ENCODE measurements around the gene ANKLE1.
A peak's percentile ranks its signal among the peaks of the same experiment; 100 is the strongest.

Gene ANKLE1

DNA sequence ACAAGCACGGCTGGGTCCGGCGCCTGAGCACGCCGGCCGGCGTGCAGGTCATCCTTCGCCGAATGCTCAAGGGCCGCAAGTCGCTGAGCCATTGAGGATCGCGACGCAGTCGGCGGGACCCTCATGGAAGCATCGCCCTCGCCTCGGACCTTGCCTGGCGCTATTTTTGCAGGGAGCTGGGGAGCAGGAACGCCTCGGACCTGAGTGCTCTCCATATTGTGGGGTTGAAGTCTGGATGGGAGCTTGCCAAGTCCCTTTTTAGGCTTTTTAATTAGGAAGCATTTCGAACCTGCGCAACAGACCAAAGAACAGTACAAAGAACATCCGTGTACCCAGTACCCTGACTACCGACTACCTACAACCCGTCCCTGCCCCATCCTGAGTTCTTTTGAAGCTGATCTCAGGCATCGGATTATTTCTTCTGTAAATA is 24.6 kb downstream of the ANKLE1 start:
- Histone ChIP-seq H3K27me3 (ENCODE audit: insufficient read depth, poor library complexity, severe bottlenecking) (no peaks in the 10 kb centered on the region), H3K36me3 (ENCODE audit: low read depth) (0 out of 2 replicates have a peak, but pooled peaks cover 3% of the 10 kb centered on the region), H3K27ac (ENCODE audit: poor library complexity, severe bottlenecking) (peak overlapping the region; percentile 73), H3K4me3 (ENCODE audit: severe bottlenecking) (peak overlapping the region; percentile 79), H3K4me1 (ENCODE audit: insufficient read depth, poor library complexity, severe bottlenecking) (peaks cover 3% of the 10 kb centered on the region), H3K9me3 (ENCODE audit: severe bottlenecking) (no peaks in the 10 kb centered on the region)
- TF ChIP-seq, protein P1, sequence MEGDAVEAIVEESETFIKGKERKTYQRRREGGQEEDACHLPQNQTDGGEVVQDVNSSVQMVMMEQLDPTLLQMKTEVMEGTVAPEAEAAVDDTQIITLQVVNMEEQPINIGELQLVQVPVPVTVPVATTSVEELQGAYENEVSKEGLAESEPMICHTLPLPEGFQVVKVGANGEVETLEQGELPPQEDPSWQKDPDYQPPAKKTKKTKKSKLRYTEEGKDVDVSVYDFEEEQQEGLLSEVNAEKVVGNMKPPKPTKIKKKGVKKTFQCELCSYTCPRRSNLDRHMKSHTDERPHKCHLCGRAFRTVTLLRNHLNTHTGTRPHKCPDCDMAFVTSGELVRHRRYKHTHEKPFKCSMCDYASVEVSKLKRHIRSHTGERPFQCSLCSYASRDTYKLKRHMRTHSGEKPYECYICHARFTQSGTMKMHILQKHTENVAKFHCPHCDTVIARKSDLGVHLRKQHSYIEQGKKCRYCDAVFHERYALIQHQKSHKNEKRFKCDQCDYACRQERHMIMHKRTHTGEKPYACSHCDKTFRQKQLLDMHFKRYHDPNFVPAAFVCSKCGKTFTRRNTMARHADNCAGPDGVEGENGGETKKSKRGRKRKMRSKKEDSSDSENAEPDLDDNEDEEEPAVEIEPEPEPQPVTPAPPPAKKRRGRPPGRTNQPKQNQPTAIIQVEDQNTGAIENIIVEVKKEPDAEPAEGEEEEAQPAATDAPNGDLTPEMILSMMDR (IDR thresholded peaks at IDR 0.05; ENCODE audit: poor library complexity, severe bottlenecking), result no peak
- ATAC-seq (ENCODE audit: low read depth) (no peak), DNase-seq (ENCODE audit: low spot score) (no peak)

DNA sequence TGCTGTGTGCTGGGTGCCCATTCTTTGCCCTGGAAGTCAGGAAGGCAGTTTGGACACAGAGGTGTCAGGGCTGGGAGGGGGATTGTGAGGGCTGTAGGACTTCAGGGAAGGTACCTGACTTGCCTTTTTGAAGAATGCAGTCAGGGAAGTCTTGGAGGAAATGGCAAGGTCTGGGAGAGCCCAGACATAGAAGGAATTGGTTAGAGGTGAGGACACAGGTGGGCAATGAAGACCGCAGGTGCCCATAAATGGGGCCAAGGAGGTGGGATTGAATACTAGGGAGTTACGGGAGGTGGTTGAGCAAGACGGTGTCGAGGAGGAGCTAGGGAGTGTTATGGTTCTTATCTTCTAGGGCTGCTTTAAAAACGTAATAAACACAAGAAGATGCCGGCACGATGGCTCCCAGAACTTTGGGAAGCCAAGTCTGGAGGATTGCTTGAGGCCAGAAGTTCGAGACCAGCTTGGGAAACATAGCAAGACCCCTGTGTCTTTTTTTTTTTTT is 26.2 kb downstream of the ANKLE1 start:
- Histone ChIP-seq H3K27ac (ENCODE audit: poor library complexity, severe bottlenecking) (no peak overlapping the region), H3K36me3 (ENCODE audit: low read depth) (peaks cover 10% of the 10 kb centered on the region; the same call in 1 of the 2 replicates), H3K4me1 (ENCODE audit: insufficient read depth, poor library complexity, severe bottlenecking) (peaks cover 11% of the 10 kb centered on the region), H3K27me3 (ENCODE audit: insufficient read depth, poor library complexity, severe bottlenecking) (no peaks in the 10 kb centered on the region), H3K4me3 (ENCODE audit: severe bottlenecking) (no peak overlapping the region), H3K9me3 (ENCODE audit: severe bottlenecking) (no peaks in the 10 kb centered on the region)
- ATAC-seq (ENCODE audit: low read depth) (no peak), DNase-seq (ENCODE audit: low spot score) (no peak)
- TF ChIP-seq, protein P1 (IDR thresholded peaks at IDR 0.05; ENCODE audit: poor library complexity, severe bottlenecking), result no peak

DNA sequence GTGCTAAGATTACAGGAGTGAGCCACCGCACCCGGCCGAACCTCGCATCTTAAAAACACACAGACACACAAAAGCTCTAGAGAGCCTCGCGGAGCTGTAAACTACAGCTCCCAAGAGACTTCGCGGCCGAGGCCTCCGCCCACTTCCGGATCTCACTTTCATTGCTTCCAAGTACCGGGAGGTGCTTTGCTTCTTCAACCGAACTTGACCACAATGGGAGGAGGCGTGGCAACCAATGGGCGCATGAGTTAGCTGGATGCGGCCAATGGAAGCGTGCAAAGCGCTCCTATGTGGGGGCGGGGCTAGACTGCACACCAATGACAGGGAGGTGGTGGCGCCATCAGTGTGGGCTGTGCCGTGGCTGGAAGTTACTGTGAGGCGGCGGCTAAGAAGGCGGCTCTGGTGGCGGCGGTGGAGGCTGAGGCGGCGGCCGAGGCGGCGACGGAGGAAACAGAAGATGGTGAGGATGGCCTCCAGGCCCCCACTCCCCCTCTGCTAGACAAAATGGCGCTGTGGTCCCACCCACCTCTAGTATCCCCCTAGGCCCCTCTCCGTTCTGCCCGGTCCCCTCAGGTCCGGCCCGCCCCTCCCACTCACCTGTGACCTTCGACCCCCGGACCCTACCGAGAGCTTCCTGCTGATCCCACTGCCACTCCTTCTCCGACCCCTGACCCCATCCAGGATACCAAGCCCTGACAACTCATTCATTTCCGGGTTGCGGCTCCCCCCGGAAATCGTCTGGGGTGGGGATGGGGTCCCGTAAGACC is 27.7 kb downstream of the ANKLE1 start, which contains the start of gene DDA1:
TSS of gene DDA1 (plus strand) at position 366 of the 767 bp plus-strand sequence. CDS start at position 458, 92 bp downstream.
- DNase-seq (ENCODE audit: low spot score) (peak; percentile 99), ATAC-seq (ENCODE audit: low read depth) (peak; percentile 80)
- Histone ChIP-seq H3K4me1 (ENCODE audit: insufficient read depth, poor library complexity, severe bottlenecking) (peaks cover 11% of the 10 kb centered on the region), H3K9me3 (ENCODE audit: severe bottlenecking) (no peaks in the 10 kb centered on the region), H3K27me3 (ENCODE audit: insufficient read depth, poor library complexity, severe bottlenecking) (no peaks in the 10 kb centered on the region), H3K27ac (ENCODE audit: poor library complexity, severe bottlenecking) (peak within 1 kb of the TSS; percentile 66), H3K36me3 (ENCODE audit: low read depth) (peaks cover 19% of the 10 kb centered on the region), H3K4me3 (ENCODE audit: severe bottlenecking) (peak within 1 kb of the TSS; percentile 60)
- TF ChIP-seq, protein P1 (IDR thresholded peaks at IDR 0.05; ENCODE audit: poor library complexity, severe bottlenecking), result no peak

DNA sequence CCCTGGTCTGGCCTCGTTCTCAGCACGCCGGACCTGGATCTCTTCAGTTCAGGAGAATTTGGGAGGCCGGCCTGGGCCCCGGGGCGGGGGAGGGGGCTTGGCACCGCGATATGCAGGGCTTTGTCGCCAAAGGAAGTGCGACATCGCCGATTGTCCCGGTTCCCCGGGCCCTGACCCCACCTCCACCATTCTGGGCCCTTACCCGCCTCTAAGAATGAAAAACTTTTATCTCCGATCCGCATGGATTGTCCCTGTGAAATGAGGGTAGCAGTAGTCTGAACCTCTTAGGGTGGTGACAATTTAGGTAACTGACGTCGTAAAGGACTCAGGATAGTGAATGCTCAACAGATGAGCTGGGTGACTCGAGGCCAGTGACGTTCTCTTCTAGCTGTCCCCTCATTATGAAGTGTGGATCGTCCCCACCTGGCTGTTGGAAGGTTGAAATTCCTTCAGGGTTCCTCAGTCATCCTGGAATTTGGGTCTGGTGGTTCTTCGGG is 28.3 kb downstream of the ANKLE1 start:
- H3K27ac ChIP-seq (ENCODE audit: poor library complexity, severe bottlenecking), result peak overlapping the region; percentile 66
- ATAC-seq (ENCODE audit: low read depth), result no peak
- peaks cover 9% of the 10 kb centered on the region for H3K4me1 ChIP-seq (ENCODE audit: insufficient read depth, poor library complexity, severe bottlenecking)
- no peaks in the 10 kb centered on the region for H3K27me3 ChIP-seq (ENCODE audit: insufficient read depth, poor library complexity, severe bottlenecking)
- H3K36me3 ChIP-seq (ENCODE audit: low read depth), result peaks cover 24% of the 10 kb centered on the region
- peak overlapping the region; percentile 60 for H3K4me3 ChIP-seq (ENCODE audit: severe bottlenecking)
- no peak for DNase-seq (ENCODE audit: low spot score)
- H3K9me3 ChIP-seq (ENCODE audit: severe bottlenecking), result no peaks in the 10 kb centered on the region
- TF ChIP-seq, protein P1 (IDR thresholded peaks at IDR 0.05; ENCODE audit: poor library complexity, severe bottlenecking), result no peak
